DOHH2 (cell line): ENCODE data around the gene MUSTN1.

ENCODE experiments used
- H3F3A ChIP-seq: fragments of 200-600 bp; sonication (generic), shearing (Covaris generic); 2 replicates; pipeline ENCODE4 v1.6.0; 2016; ENCODE audit warnings: antibody characterized with exemption, mild to moderate bottlenecking; ENCODE audit not compliant: control insufficient read depth, insufficient read depth
- H3K27ac ChIP-seq: fragments of 200-600 bp; sonication (generic); 2 replicates; pipeline ENCODE4 v1.5.1; 2014; ENCODE audit warnings: low read depth, mild to moderate bottlenecking, low read length, moderate library complexity
- H3K27me3 ChIP-seq: fragments of 200-600 bp; sonication (generic); 2 replicates; pipeline ENCODE4 v1.6.1; 2014; ENCODE audit warnings: mild to moderate bottlenecking, low read length, mixed read lengths; ENCODE audit not compliant: control insufficient read depth
- H3K36me3 ChIP-seq: fragments of 200-600 bp; sonication (generic); 2 replicates; pipeline ENCODE4 v1.6.1; 2014; ENCODE audit warnings: mild to moderate bottlenecking, low read length, moderate library complexity, mixed read lengths; ENCODE audit not compliant: control insufficient read depth
- H3K4me1 ChIP-seq: fragments of 200-600 bp; sonication (generic); 2 replicates; pipeline ENCODE4 v1.6.1; 2014; ENCODE audit warnings: mild to moderate bottlenecking, low read length, mixed read lengths; ENCODE audit not compliant: control insufficient read depth
- H3K4me2 ChIP-seq: fragments of 200-600 bp; sonication (generic); 2 replicates; pipeline ENCODE4 v1.6.0; 2014; ENCODE audit warnings: mild to moderate bottlenecking, low read length, moderate library complexity
- H3K4me3 ChIP-seq: fragments of 200-600 bp; sonication (generic); 2 replicates; pipeline ENCODE4 v1.5.1; 2014; ENCODE audit warnings: mild to moderate bottlenecking, low read length, mixed read lengths
- H3K79me2 ChIP-seq: fragments of 200-600 bp; sonication (generic); 2 replicates; pipeline ENCODE4 v1.6.1; 2014; ENCODE audit warnings: mild to moderate bottlenecking, low read length, mixed read lengths; ENCODE audit not compliant: control insufficient read depth
- H3K9me2 ChIP-seq: fragments of 200-600 bp; sonication (generic); replicated peaks from 2 replicates; pipeline ENCODE4 v1.6.1; 2014; ENCODE audit warnings: mild to moderate bottlenecking, low read length, mixed read lengths; ENCODE audit not compliant: control insufficient read depth
- H3K9me3 ChIP-seq: fragments of 200-600 bp; sonication (generic); 2 replicates; pipeline ENCODE4 v1.6.1; 2014; ENCODE audit warnings: antibody characterized with exemption, low read length, mixed read lengths; ENCODE audit not compliant: control insufficient read depth, insufficient read depth
- H4K20me1 ChIP-seq: fragments of 200-600 bp; sonication (generic); 2 replicates; pipeline ENCODE4 v1.6.0; 2014; ENCODE audit warnings: low read depth, mild to moderate bottlenecking, antibody characterized with exemption, low read length, moderate library complexity; ENCODE audit not compliant: control insufficient read depth, insufficient read depth
- EZH2phosphoT487 ChIP-seq: fragments of 200-600 bp; sonication (generic); IDR thresholded peaks from 2 replicates; pipeline ENCODE4 v1.6.1; 2017; ENCODE audit warnings: borderline replicate concordance, mild to moderate bottlenecking, antibody characterized with exemption, low read length, moderate library complexity, mixed read lengths
- TF ChIP-seq, protein P1 (sequence below): fragments of 200-600 bp; sonication (generic); IDR thresholded peaks from one replicate; pipeline ENCODE4 v1.5.1; 2014; ENCODE audit warnings: antibody characterized with exemption, mild to moderate bottlenecking, low read depth, low read length; ENCODE audit not compliant: poor library complexity, severe bottlenecking

MUSTN1 gene

DNA sequence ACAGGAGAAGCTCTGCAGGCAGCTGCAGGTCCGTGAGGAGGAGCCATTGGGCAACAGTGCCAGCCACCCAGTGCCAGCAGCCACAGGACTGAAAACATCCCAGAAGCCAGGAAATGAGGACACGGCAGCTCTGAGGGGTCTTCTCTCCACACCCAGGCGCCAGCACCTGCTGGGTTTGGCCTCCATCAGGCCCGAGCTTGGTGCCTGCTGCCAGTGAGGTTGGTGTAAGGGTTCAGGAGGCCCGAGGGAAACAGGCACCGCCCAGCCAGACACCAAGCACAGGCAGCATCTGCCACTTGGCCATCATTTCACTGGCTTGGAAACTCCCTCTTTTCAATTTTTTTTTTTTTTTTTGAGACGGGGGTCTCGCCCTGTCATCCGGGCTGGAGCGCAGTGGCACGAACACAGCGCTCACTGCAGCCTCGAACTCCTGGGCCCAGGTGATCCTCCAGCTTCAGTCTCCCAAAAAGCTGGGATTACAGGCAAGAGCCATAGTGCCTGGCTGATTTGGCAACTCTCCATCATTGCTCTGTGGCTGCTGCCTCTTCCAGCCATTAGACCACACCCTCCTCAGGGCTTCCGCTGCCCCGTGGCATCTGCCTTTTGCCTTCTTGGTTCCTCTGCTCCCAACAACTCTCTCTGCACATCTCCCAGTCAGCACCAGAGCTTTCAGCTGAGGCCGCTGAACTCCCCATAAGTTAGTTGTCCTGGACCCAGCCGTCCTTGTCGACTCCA lies 41.7 kb downstream of the MUSTN1 start:
- Histone ChIP-seq H3K79me2 (no peaks in the 10 kb centered on the region), H4K20me1 (no peaks in the 10 kb centered on the region), H3K9me3 (no peaks in the 10 kb centered on the region), H3K27ac (no peak overlapping the region), H3K4me1 (no peaks in the 10 kb centered on the region), H3K36me3 (no peaks in the 10 kb centered on the region), H3F3A (no peaks in the 10 kb centered on the region), H3K4me3 (no peak overlapping the region), H3K27me3 (no peaks in the 10 kb centered on the region), H3K9me2 (no peaks in the 10 kb centered on the region), H3K4me2 (no peak overlapping the region)
- no peak for TF ChIP-seq EZH2phosphoT487

DNA sequence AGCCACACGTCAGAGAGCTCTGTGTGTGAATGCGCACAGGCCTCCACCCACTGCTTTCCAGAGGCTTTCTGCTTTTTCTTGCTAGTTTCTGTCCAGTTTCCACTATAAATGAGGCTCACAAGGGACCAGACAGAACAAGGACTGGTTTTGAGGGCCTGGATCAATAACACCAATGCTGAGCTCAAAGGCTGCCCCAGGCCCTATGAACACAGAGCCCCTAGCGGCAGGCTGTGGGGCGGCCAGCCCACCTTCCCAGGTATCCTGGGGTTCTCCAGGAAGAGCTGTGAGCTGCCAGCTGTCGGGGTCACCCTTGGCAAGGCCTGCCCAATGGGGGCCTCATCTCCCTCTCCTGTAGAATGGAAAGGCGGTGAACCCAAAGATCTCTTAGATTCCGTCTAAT lies 42.4 kb downstream of the MUSTN1 start:
- no peak overlapping the region for H3K4me2 ChIP-seq
- no peaks in the 10 kb centered on the region for H3K27me3 ChIP-seq
- no peaks in the 10 kb centered on the region for H3F3A ChIP-seq
- no peak overlapping the region for H3K27ac ChIP-seq
- H3K79me2 ChIP-seq = no peaks in the 10 kb centered on the region
- H4K20me1 ChIP-seq = no peaks in the 10 kb centered on the region
- no peak for TF ChIP-seq EZH2phosphoT487
- TF ChIP-seq, protein P1, sequence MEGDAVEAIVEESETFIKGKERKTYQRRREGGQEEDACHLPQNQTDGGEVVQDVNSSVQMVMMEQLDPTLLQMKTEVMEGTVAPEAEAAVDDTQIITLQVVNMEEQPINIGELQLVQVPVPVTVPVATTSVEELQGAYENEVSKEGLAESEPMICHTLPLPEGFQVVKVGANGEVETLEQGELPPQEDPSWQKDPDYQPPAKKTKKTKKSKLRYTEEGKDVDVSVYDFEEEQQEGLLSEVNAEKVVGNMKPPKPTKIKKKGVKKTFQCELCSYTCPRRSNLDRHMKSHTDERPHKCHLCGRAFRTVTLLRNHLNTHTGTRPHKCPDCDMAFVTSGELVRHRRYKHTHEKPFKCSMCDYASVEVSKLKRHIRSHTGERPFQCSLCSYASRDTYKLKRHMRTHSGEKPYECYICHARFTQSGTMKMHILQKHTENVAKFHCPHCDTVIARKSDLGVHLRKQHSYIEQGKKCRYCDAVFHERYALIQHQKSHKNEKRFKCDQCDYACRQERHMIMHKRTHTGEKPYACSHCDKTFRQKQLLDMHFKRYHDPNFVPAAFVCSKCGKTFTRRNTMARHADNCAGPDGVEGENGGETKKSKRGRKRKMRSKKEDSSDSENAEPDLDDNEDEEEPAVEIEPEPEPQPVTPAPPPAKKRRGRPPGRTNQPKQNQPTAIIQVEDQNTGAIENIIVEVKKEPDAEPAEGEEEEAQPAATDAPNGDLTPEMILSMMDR = no peak
- H3K4me3 ChIP-seq = no peak overlapping the region
- H3K4me1 ChIP-seq = no peaks in the 10 kb centered on the region
- H3K9me3 ChIP-seq = no peaks in the 10 kb centered on the region
- no peaks in the 10 kb centered on the region for H3K36me3 ChIP-seq
- no peaks in the 10 kb centered on the region for H3K9me2 ChIP-seq

DNA sequence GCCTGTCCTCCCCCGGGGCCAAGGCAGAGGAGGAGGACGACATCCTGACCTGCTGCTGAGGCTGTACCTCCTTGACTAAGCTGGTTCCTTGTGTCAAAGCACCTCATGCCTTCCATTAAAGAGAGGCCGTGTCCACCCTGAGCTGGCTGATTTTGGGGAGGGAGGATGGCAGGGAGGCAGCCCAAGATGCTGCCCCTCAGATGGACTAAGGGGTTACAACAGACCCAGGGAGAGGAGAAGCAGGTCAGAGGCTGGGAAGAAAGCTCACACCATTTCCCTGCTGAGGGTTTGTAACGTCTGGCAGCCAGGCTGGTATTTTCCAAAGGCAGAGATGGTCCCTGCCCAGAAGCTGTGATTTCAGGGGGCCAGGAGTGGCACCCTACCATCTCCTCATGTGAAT lies 42.9 kb downstream of the MUSTN1 start:
- H3K9me2 ChIP-seq = no peaks in the 10 kb centered on the region
- H3K79me2 ChIP-seq = no peaks in the 10 kb centered on the region
- H3K27me3 ChIP-seq = no peaks in the 10 kb centered on the region
- H3K9me3 ChIP-seq = no peaks in the 10 kb centered on the region
- H3K4me3 ChIP-seq = no peak overlapping the region
- H3K4me2 ChIP-seq = no peak overlapping the region
- no peaks in the 10 kb centered on the region for H4K20me1 ChIP-seq
- H3F3A ChIP-seq = no peaks in the 10 kb centered on the region
- H3K27ac ChIP-seq = no peak overlapping the region
- H3K4me1 ChIP-seq = no peaks in the 10 kb centered on the region
- H3K36me3 ChIP-seq = no peaks in the 10 kb centered on the region
- TF ChIP-seq, protein P1 = no peak

DNA sequence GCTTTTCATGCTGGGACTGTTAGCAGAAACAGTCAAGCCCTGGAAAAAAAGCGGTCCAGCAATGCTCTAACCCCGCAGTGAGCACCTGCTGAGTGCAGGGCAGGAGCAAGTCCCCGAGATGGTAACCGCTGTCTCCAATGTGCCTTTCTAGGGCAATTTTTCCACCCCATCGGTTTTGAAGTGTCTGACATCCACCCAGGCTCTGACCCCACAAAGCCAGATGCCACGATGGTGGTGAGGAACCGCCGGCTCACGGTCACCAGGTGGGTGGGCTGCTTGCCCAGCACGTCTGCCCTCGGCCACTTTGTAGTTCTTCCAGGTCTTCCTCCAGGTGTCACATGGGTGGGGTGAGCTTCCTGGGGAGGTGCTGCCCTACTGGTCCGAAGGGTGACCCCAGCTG lies 43.5 kb downstream of the MUSTN1 start:
- H3K27ac ChIP-seq = no peak overlapping the region
- no peaks in the 10 kb centered on the region for H4K20me1 ChIP-seq
- H3K4me2 ChIP-seq = no peak overlapping the region
- H3K4me3 ChIP-seq = no peak overlapping the region
- no peaks in the 10 kb centered on the region for H3K79me2 ChIP-seq
- H3K9me2 ChIP-seq = no peaks in the 10 kb centered on the region
- no peaks in the 10 kb centered on the region for H3K9me3 ChIP-seq
- no peaks in the 10 kb centered on the region for H3K27me3 ChIP-seq
- H3F3A ChIP-seq = no peaks in the 10 kb centered on the region
- H3K4me1 ChIP-seq = no peaks in the 10 kb centered on the region
- H3K36me3 ChIP-seq = no peaks in the 10 kb centered on the region
- TF ChIP-seq, protein P1 = no peak
- no peak for TF ChIP-seq EZH2phosphoT487
